OCI-M2 (cell line): ENCODE data around the gene ZBTB20.

Source experiments
- DNase-seq: peaks from one replicate; lab custom pipeline; 2025; ENCODE audit not compliant: unreplicated experiment; lab: John Stamatoyannopoulos, UW

Gene ZBTB20

GRCh38 chr3:114874522-114874971 lies 272.5 kb downstream of the ZBTB20 start:
- DNase-seq: no peak

- no peak for DNase-seq
Measured at GRCh38 chr3:114873591-114873990, 273.5 kb downstream of the ZBTB20 start.

- no peak for DNase-seq
Measured at GRCh38 chr3:114872588-114872987, 274.5 kb downstream of the ZBTB20 start.

DNA sequence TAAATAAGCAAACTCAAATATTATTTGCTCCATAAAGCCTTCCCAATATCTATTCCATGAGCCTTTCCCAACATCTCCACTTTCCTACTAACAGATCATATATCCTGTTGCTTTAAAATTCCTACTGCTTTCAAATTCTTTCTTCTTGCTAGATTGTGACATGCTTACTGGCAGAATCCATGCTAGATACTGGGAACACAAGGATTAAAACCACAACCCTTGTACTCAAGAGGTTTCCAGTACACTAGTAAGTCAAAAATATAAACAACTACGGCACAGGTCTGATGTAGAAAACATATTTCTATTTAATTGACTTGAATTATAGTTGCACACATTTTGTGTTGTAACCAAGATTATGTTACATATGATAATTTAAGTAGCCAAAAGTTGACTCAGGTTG lies 275.0 kb downstream of the ZBTB20 start:
- DNase-seq: no peak

DNA sequence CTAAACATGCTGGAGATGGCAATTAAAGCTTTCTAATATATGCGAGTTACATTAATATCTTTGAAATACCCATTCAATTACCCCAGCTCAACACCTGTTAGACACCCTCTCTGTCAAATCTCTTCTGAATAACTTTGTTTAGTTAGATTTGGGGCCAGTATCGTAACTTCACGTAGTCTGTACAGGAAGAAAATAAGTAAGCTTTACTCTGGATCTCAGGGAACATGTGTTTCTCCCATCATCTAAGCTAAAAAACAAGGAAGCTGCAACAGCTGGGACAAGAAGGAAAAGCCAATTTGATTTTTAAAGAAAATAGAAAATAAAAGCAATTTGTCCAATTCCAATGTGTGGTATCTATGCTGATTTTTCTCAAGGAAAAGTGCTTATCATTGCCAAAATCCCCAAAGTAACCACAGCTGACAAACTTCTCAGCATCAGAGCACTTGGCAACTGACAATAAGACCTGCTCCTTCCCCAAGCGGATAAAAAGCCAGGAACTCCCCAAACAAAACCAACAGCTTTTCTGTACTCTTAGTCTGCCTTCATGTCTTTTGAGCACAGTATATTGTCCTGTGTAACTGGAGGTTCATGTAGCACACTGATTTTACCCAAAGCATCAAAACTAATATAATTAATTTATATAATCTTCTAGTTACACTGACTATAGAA lies 279.1 kb downstream of the ZBTB20 start:
- DNase-seq: no peak

GRCh38 chr3:114867359-114867758 lies 279.7 kb downstream of the ZBTB20 start:
- no peak for DNase-seq

DNA sequence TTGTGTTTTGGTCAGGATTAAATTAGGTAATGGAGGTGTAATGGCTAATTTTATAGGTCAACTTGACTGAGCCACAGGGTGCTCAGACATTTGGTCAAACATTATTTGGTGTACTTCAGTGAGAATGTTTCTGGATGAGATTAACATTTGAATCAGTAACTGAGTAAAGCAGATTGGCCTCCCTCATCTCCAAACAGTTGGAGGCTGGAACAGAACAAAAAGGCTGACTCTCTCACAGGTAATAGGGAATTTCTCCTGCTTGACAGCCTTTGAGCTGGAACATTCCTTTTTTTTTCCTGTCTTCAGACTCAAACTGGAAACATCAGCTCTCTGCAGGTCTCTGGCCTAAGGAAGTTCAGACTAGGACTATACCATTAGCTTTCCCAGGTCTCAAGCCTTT lies 280.7 kb downstream of the ZBTB20 start:
- DNase-seq: no peak

GRCh38 chr3:114864970-114865369 lies 282.1 kb downstream of the ZBTB20 start:
- DNase-seq: no peak

DNA sequence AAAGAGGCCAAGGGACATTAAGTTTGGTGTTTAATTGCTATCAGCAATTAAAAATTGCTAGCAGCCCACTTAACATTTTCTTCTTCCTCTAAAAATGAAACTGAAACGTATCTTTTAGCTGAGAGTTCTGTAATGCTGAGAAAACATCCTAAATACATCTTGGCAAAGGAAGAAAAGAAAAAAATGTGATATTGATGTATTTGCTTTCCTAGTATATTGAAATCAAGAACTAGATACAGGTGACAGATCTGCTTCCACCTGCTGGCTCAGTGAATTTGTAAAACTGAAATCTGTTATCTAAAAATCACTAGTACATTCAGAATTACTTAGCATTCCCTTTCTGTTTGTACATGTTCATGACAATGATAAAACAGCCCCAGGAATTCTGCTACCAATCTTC lies 283.2 kb downstream of the ZBTB20 start:
- no peak for DNase-seq

DNA sequence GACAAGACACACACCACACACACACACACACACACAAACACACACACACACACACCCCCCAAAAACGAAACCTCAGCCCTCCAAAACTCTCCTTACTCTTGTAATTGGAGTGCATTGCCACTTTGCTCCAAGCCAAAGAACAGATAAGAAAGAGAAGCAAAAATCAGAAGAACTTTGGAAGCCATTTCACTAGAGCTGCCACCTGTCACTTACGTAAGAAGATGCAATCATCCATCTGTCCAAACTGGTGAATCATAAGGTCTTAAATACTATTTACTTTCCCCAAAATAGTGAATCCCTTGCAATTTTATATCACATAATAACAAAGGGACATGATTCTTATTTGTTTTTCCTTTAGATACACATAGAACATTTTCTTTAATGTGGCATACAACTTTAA lies 285.4 kb downstream of the ZBTB20 start:
- DNase-seq: no peak

DNA sequence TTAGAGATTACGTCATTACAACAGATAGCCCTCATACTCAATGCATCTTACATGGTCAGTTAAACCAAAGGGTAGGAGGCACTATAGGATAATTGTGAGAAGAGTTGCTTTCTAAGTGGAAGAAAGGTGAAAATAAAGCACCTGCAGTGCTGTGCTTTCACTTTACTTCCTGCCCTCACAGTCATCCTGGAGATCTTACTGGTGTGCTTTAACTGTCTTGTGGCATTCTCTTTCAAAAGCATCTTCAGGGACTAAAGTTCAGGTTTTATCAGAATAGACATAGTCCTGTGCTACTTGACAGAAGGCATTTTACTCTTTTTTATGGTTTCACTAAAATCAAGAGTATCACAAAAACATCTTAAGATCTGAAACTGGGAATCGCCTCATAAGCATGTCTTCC lies 286.6 kb downstream of the ZBTB20 start:
- no peak for DNase-seq

DNA sequence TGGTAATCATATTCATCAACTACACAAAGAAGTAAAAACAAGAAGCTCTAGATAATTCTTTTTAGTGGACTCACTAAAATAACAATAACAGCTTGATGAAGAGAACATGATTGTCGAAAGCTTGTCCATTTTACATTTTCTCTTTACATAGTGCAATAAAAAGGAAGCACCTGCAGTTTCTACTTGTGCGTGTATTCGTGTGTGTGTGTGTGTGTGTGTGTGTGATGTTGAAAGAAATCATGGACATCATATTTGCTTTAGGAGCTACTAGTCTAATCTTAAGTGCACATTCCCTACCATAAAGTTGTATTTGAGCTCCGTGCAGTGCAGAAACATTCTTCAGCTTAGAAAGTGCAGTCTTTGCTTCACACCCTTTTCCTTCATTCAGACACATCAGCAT lies 288.8 kb downstream of the ZBTB20 start:
- DNase-seq: no peak

GRCh38 chr3:114857299-114857701 lies 289.8 kb downstream of the ZBTB20 start:
- DNase-seq: no peak

DNA sequence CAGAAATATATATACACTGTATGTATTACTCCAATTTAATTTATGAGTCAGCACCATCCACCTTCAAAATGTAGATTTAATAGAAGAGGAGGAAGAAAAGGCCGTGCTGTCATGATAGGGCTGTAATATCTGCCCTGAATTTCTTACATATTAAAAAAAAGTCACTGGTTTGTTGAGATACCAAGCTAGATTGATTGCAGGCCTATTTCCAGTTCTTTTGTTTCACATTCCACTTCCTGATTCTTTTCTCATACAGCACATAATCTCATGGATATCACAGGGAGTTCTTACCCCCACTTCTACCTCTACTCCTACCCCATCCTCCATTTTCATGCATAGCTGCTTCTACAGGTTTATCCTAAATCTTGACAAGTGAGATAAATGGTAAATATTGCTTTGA lies 290.3 kb downstream of the ZBTB20 start:
- no peak for DNase-seq

GRCh38 chr3:114855839-114856238 lies 291.2 kb downstream of the ZBTB20 start:
- no peak for DNase-seq

DNA sequence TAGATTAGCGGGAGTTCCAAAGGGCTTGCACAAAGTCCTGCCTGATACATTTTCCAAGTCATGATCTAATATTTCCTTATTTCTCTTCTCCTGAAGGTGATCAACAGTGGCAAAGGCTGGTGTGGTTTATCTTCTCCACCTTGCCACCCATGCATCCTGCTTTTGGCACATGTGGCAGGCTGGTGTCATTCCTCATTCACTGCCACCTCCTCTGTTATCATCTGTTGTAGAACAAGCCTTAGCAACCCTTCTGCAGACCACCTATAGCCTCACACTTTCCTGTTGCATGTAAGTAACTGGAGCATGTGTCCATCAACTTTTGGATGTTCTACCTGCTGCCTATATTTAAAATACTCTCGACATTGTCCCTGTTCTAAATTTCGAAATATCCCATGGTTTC lies 294.1 kb downstream of the ZBTB20 start:
- no peak for DNase-seq

DNA sequence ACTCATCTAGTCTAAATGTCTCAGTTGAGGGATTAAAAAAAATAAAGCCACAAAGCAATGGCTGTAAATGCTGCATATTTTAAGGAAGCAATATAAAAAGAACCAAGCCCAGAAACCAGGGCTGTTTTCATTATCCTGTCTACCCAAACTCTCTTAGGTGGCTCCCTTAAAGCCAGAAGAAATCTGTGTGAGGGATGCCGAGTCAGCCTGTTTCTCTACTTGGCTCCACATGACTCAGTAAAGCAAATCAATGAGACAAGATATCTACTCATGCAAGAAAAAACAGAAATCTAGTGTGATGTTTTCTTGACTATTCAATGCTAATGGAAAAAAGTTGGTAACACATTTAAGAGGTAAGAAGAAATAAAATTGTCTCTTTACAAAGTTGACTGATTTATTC lies 296.2 kb downstream of the ZBTB20 start:
- DNase-seq: no peak

DNA sequence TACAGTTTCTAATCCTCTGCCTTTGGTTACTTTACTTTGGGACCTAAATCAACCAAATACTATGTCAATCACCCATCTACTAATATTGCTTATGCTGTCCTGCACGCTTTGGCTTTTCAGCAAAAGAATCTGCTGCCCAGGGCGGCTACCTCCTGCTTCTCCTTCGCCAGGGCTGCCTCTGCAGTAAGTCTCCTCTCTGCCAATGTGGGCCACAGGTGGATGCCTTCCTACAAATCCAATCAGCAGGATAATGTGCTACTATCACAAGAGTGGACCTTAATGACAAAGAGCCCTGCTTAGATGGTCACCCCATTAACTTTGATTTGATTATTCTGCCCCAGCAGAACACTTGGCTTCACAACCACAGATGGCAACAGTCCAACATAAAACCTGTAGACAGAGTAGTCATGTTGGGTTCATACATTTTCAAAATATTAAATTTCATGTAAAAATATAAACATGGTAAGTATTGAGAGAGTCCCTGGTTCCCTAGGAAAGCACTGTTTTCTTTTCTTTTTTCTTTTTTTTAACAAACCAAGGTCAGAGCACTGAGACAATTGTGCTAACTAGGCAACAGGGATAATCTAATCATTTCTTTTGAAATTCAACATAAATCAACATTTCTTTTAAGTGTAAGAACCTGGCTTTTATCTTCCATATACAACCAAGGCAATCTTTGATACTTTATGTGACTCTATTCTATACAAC lies 298.3 kb downstream of the ZBTB20 start:
- no peak for DNase-seq

DNA sequence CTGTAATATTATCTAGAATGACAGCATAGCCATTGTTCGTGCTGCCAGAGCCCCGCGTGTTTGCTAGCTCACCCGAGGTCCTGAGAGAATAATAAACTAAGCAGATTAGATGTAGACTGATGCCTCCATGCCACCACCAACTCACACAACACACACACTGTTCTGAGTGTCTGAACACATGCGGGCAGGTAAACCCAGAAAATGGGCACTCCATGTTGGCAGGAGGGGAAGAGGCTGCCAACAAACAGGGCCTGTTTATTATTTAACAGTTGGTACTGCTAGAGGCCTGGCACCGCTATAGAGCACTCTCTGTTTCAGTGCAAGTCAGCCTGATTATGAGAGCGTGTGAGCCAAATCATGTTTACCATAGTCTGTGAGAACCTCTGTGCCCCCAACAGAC lies 299.0 kb downstream of the ZBTB20 start:
- DNase-seq: no peak

GRCh38 chr3:114847564-114847963 lies 299.5 kb downstream of the ZBTB20 start:
- DNase-seq: no peak

GRCh38 chr3:114846779-114847178 lies 300.3 kb downstream of the ZBTB20 start:
- DNase-seq: no peak

DNA sequence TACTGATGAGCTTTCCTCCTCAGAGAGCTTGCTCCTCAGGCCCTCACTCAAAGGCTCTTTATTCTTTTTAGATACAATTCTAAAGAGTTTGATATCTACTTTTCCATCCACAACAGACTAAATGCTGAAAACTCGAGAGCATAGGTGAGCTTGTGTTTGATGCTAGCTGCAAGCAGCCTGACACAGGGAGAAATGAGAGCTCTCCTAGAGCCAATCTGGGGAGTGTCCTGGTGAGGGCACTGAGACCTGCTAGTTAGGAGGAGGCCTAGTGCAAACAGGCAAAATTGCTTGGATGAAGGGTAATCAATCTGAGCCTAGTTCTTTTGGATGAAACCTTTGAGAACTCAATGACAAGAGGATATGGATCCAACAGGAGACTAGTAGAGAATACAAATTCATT lies 300.8 kb downstream of the ZBTB20 start:
- no peak for DNase-seq

GRCh38 chr3:114841515-114841914 lies 305.6 kb downstream of the ZBTB20 start:
- no peak for DNase-seq
